PC-3 (cell line): ENCODE measurements around the gene CRADD. TPM values are rescaled to one million over a fixed set of nuclear protein-coding genes. Genes with fewer than 3 reads are reported as not detected.
A peak's percentile ranks its signal among the peaks of the same experiment; 100 is the strongest.

Source experiments
- ATAC-seq: fragments of 200-7000 bp; cut with Tn5 transposase; 2 replicates; pipeline ENCODE4 v1.9.1; 2020; ENCODE audit warnings: mild to moderate bottlenecking, moderate library complexity
- BruUV-seq: library from RNA; stranded (reverse); fragments of 400-500 nt; replicated peaks from 2 replicates; lab custom pipeline; 2021; lab: Mats Ljungman, UMichigan
- CTCF ChIA-PET: fragments of 300-600 bp; sonication (Branson Sonifier 250); formaldehyde crosslinking; loops from one replicate; lab custom pipeline; 2022; ENCODE audit warnings: antibody characterized with exemption; lab: Charles Lee
- POLR2A ChIA-PET: fragments of 300-600 bp; sonication (Branson Sonifier 250); formaldehyde crosslinking; loops from one replicate; lab custom pipeline; 2022; ENCODE audit warnings: antibody characterized with exemption; ENCODE audit not compliant: unreplicated experiment; lab: Charles Lee
- DNase-seq: peaks from one replicate; pipeline ENCODE4 v3.0.0-alpha.2; 2015
- H2AFZ ChIP-seq: fragments of 300-600 bp; sonication (generic); 2 replicates; pipeline ENCODE4 v1.6.0; 2016; ENCODE audit warnings: antibody characterized with exemption, low read length
- H3F3A ChIP-seq: fragments of 300-600 bp; sonication (generic); one replicate; pipeline ENCODE4 v1.6.0; 2017; ENCODE audit warnings: antibody characterized with exemption, low read length, control low read depth, mild to moderate bottlenecking; ENCODE audit not compliant: unreplicated experiment
- H3K27ac ChIP-seq: fragments of 300-600 bp; sonication (generic); 2 replicates; pipeline ENCODE4 v1.5.1; 2016; ENCODE audit warnings: mild to moderate bottlenecking, low read length
- H3K27me3 ChIP-seq: fragments of 300-600 bp; sonication (generic); 2 replicates; pipeline ENCODE4 v1.6.1; 2016; ENCODE audit warnings: low read length, mixed read lengths
- H3K36me3 ChIP-seq: fragments of 300-600 bp; sonication (generic); 2 replicates; pipeline ENCODE4 v1.6.1; 2016; ENCODE audit warnings: low read depth, mixed run types, low read length, mixed read lengths
- H3K4me1 ChIP-seq: fragments of 300-600 bp; sonication (generic); 2 replicates; pipeline ENCODE4 v1.5.1; 2016; ENCODE audit warnings: low read length; ENCODE audit not compliant: insufficient read depth
- H3K4me2 ChIP-seq: fragments of 300-600 bp; sonication (generic); 2 replicates; pipeline ENCODE4 v1.6.0; 2016; ENCODE audit warnings: low read length
- H3K4me3 ChIP-seq: fragments of 300-600 bp; sonication (generic); 2 replicates; pipeline ENCODE4 v1.5.1; 2016; ENCODE audit warnings: mild to moderate bottlenecking, low read length, mixed read lengths
- H3K79me2 ChIP-seq: fragments of 300-600 bp; sonication (generic); 2 replicates; pipeline ENCODE4 v1.6.1; 2017; ENCODE audit warnings: low read length, mixed read lengths
- H3K9ac ChIP-seq: fragments of 300-600 bp; sonication (generic); 2 replicates; pipeline ENCODE4 v1.6.0; 2016; ENCODE audit warnings: mild to moderate bottlenecking, low read length
- H3K9me2 ChIP-seq: fragments of 300-600 bp; sonication (generic); replicated peaks from 2 replicates; pipeline ENCODE4 v1.6.1; 2016; ENCODE audit warnings: mixed run types, low read length, mixed read lengths
- H3K9me3 ChIP-seq: fragments of 300-600 bp; sonication (generic); 2 replicates; pipeline ENCODE4 v1.6.1; 2016; ENCODE audit warnings: low read length, mixed read lengths
- H4K20me1 ChIP-seq: fragments of 300-600 bp; sonication (generic); 2 replicates; pipeline ENCODE4 v1.6.1; 2016; ENCODE audit warnings: low read length, mixed read lengths
- CTCF ChIP-seq: fragments of 300-600 bp; sonication (generic); conservative IDR thresholded peaks from 2 replicates; pipeline ENCODE4 v1.5.1; 2017; ENCODE audit warnings: antibody characterized with exemption, low read depth, mild to moderate bottlenecking, low read length
- EZH2 ChIP-seq: fragments of 300-600 bp; sonication (generic); IDR thresholded peaks from one replicate; pipeline ENCODE4 v1.6.1; 2017; ENCODE audit warnings: antibody characterized with exemption, mild to moderate bottlenecking, low read length; ENCODE audit not compliant: unreplicated experiment
- EZH2phosphoT487 ChIP-seq: fragments of 300-600 bp; sonication (generic); IDR thresholded peaks from 2 replicates; pipeline ENCODE4 v1.6.1; 2018; ENCODE audit warnings: mild to moderate bottlenecking, antibody characterized with exemption, low read length, borderline replicate concordance
- intact Hi-C: fragments of 100-400 bp; cut with micrococcal nuclease; formaldehyde crosslinking; loops from 2 replicates; pipeline ENCODE4 v1.9.0; 2023
- total RNA-seq: library from RNA; depleted of rRNA; stranded (reverse); fragments of >200 nt; gene quantifications from 2 replicates; pipeline ENCODE4 v1.2.3, GENCODE V29; 2014

Gene CRADD
- total RNA-seq, 1 experiment from 2014 or later = 11.4 TPM

- H3K27ac ChIP-seq = peak overlapping the region; percentile 74
Observed at GRCh38 chr12:93790472-93791152, 113.4 kb downstream of the CRADD start.

GRCh38 chr12:93793007-93793406, 115.8 kb downstream of the CRADD start:
- Histone ChIP-seq H3F3A (no peaks in the 10 kb centered on the region), H3K4me1 (peaks cover 25% of the 10 kb centered on the region), H3K27me3 (no peaks in the 10 kb centered on the region), H2AFZ (no peak overlapping the region), H4K20me1 (no peaks in the 10 kb centered on the region), H3K27ac (no peak overlapping the region), H3K9me2 (no peaks in the 10 kb centered on the region), H3K36me3 (no peaks in the 10 kb centered on the region), H3K9me3 (no peaks in the 10 kb centered on the region), H3K4me2 (no peak overlapping the region), H3K79me2 (no peaks in the 10 kb centered on the region), H3K4me3 (no peak overlapping the region), H3K9ac (no peak overlapping the region)
- no TSS peak for BruUV-seq
- ATAC-seq (no peak), DNase-seq (no peak)
- CTCF ChIA-PET = no interaction called here
- POLR2A ChIA-PET = no interaction called here
- TF ChIP-seq CTCF (no peak), EZH2 (no peak), EZH2phosphoT487 (no peak)
- intact Hi-C loops = no loop called here

More at GRCh38 chr12:93790472-93791152, 113.4 kb downstream of the CRADD start:
- Histone ChIP-seq H4K20me1 (no peaks in the 10 kb centered on the region), H3K4me1 (peaks cover 48% of the 10 kb centered on the region), H3K9ac (peak overlapping the region; percentile 18), H3K27me3 (no peaks in the 10 kb centered on the region), H3K36me3 (no peaks in the 10 kb centered on the region), H2AFZ (no peak overlapping the region), H3K79me2 (no peaks in the 10 kb centered on the region), H3K9me2 (no peaks in the 10 kb centered on the region), H3K4me2 (peak overlapping the region; percentile 64), H3K9me3 (no peaks in the 10 kb centered on the region), H3F3A (peaks cover 4% of the 10 kb centered on the region), H3K4me3 (no peak overlapping the region)
- BruUV-seq = no TSS peak
- TF ChIP-seq CTCF (no peak), EZH2phosphoT487 (no peak), EZH2 (no peak)
- intact Hi-C loops = no loop called here
- peak; percentile 84 for DNase-seq
- CTCF ChIA-PET = interaction anchor here (0.7 kb wide), 1 partner anchor 48 kb away, joined by 5 read pairs; no protein-coding TSS in a partner anchor
- peak; percentile 68 for ATAC-seq
- POLR2A ChIA-PET = interaction anchor here (0.6 kb wide), 1 partner anchor 12 kb away, joined by 8 read pairs; no protein-coding TSS in a partner anchor

GRCh38 chr12:93793983-93794382, 116.8 kb downstream of the CRADD start:
- no peak for TF ChIP-seq EZH2phosphoT487
- TF ChIP-seq EZH2 = no peak
- TF ChIP-seq CTCF = no peak
- CTCF ChIA-PET = no interaction called here
- H3K27me3 ChIP-seq = no peaks in the 10 kb centered on the region
- no peak overlapping the region for H3K9ac ChIP-seq
- H4K20me1 ChIP-seq = no peaks in the 10 kb centered on the region
- H3K36me3 ChIP-seq = no peaks in the 10 kb centered on the region
- no TSS peak for BruUV-seq
- H2AFZ ChIP-seq = no peak overlapping the region
- no peaks in the 10 kb centered on the region for H3K9me3 ChIP-seq
- intact Hi-C loops = no loop called here
- no peaks in the 10 kb centered on the region for H3K79me2 ChIP-seq
- POLR2A ChIA-PET = no interaction called here
- H3F3A ChIP-seq = no peaks in the 10 kb centered on the region
- no peaks in the 10 kb centered on the region for H3K9me2 ChIP-seq
- no peak overlapping the region for H3K4me3 ChIP-seq
- ATAC-seq = no peak
- DNase-seq = no peak
- peaks cover 24% of the 10 kb centered on the region for H3K4me1 ChIP-seq
- H3K27ac ChIP-seq = no peak overlapping the region
- no peak overlapping the region for H3K4me2 ChIP-seq
